H7 (cell line): ENCODE data around the gene TSR3. TPM values are rescaled to one million over a fixed set of nuclear protein-coding genes. Genes with fewer than 3 reads are reported as not detected.

Experiments
- DNase-seq: peaks from one replicate; pipeline ENCODE4 v3.0.0; 2012
- H3K27me3 ChIP-seq: 2 replicates; pipeline ENCODE4 v1.6.0; 2011; ENCODE audit warnings: mild to moderate bottlenecking, low read length; ENCODE audit not compliant: control insufficient read depth, insufficient read depth
- H3K36me3 ChIP-seq: replicated peaks from 2 replicates; pipeline ENCODE4 v1.5.1; 2011; ENCODE audit warnings: low read length; ENCODE audit not compliant: control insufficient read depth, insufficient read depth
- H3K4me3 ChIP-seq: 2 replicates; pipeline ENCODE4 v1.5.1; 2011; ENCODE audit warnings: low read depth, mild to moderate bottlenecking, control low read depth, low read length, moderate library complexity; ENCODE audit not compliant: insufficient read depth
- total RNA-seq: library from RNA; depleted of rRNA; stranded (reverse); fragments of >200 nt; shearing (Covaris generic); gene quantifications from 2 replicates; pipeline ENCODE4 v1.2.3, GENCODE V29; 2014

The TSR3 gene
- total RNA-seq, 1 experiment from 2014 or later: 99.4 TPM

DNA sequence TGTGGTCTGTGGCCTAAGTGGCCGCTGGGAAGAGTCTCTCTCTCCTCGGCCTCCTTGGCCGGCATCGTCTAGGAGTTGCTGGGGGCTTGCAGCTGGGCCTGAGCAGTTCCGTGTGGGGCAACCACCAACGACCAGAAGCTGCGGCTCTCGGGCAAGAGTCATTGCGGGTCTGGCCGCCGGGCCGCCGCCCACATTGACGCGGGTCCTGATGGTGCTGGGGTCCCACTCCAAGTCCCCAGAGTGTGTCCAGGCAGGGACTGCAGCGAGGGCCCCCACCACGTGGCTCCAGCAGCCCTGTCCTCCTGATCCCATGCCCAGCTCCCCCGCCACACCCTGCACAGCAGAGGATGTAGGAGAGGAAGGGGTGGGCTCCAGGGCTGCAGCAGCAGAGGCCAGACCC is 31.9 kb upstream of the TSR3 start:
- no peaks in the 10 kb centered on the region; the same call in 1 of the 2 replicates for H3K36me3 ChIP-seq
- DNase-seq: no peak
- no peaks in the 10 kb centered on the region for H3K27me3 ChIP-seq
- no peak overlapping the region for H3K4me3 ChIP-seq

DNA sequence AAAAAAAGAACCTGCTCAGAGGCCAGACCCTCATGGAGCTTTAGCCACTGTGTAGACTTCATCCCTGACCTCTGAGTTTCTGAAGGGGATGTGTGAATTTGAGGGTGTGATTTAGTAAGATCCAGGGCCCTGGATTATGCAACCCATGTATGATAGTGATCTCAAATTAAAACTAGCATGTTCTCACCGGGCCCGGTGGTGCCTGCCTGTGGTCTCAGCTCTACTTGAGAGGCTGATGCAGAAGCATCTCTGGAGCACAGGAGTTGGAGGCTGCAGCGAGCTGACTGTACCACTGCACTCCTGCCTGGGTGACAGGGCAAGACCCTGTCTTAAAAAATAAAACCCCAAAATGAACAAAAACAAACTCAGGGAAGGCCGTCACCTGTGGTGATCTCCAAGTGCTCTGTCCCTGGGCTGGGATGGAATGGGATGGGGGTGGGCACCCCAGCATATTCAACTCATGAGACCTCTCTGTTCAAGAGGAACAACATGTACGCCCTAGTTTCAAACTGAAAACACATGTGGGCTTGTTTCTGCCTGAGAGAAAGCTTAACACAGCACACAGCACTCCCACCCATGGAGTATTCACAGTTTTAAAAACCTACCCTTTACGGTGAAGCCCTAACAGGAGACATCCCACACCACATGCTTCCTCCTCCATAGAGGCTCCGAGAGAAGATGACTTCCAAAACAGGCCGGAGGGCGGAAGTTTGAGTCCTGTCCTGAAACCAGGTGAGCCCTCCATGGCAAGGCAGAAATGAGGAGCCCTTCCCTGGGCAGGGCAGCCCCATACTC is 30.1 kb upstream of the TSR3 start:
- Histone ChIP-seq H3K4me3 (no peak overlapping the region), H3K36me3 (no peaks in the 10 kb centered on the region; the same call in 1 of the 2 replicates), H3K27me3 (no peaks in the 10 kb centered on the region)
- no peak for DNase-seq

DNA sequence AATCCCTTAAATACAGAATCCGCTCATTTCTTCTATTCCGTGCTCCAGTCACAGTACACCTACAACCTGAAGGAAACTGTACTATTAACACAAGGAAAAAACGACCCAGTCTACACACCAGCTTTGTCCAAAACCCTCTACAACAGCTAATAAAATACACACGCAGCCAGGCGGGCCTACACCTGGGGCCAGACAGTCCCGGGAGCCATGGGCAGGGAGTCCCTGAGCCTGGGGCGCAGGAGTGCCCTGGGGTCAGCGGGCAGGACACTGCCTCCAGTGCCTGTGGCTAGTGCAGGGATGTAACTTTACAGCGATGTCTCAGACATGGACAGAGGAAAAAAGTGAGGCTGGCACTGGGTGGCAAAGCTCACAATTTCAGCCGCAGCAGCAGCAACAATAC is 28.5 kb upstream of the TSR3 start:
- Histone ChIP-seq H3K27me3 (no peaks in the 10 kb centered on the region), H3K36me3 (no peaks in the 10 kb centered on the region; the same call in 1 of the 2 replicates), H3K4me3 (peak overlapping the region; percentile 59; the same call in 1 of the 2 replicates)
- no peak for DNase-seq

DNA sequence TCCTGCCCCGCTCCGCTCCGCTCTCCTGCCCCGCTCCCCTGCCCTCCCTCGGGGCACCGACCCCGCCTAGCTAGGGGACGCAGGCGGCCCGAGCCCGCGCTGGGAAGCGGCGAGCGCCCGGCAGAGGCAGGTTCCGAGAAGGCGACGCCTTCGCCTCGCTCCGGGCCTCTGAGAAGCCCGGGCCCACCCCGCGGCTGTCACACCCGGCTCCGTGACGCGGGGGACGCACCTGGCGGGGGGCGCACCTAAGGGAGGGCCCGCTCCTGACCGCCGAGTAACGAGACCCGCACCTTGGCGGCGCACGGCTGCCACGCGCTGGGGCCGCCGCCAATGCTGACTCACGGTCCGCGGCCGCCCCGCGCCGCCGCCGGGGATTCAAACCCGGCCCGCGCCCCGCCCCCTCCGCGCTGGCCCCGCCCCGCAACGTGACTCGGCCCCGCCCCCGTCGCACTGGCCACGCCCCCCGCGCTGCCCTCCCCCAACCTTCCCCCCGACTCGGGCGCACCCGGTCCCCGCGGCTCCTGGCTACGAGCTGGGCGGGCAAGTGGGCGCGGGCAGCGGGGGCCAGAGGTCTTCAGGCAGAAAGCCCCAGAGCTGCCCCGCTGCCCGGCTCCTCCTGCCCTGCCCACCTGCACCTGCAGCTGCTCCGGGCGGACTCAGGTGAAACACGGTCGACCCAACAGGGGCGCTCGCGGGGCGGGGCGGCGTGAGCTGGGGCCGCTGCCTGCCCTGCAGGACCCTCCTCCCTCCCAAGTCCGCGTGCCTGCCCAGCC is 27.8 kb upstream of the TSR3 start:
- H3K36me3 ChIP-seq: no peaks in the 10 kb centered on the region; the same call in none of the 2 replicates
- DNase-seq: peak; percentile 99
- peak overlapping the region; percentile 84 for H3K4me3 ChIP-seq
- no peaks in the 10 kb centered on the region for H3K27me3 ChIP-seq

DNA sequence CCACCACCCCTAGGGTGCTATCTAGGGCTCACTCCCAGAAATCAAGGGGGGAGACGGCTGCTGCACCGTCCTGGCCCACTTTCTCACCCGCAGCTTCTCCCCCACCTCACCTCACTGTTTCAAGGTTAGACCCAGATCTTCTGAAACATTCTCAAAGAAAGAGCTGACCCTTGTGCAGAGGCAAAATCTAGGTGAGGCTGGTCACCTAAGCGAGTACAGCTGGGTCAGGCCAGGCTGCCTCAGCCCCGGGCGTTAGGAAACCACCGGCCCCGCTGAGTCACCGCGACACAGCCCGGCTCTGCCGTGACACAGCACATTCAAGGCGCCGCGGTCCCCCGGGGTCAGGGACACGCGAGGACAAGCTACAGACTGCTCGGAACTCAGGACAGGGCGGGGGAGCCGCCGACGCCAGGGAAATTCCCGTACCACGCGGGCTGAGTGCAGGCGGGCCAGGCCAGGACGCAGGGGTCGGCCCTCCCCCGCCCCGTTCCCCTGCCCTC is 27.2 kb upstream of the TSR3 start:
- Histone ChIP-seq H3K4me3 (peak overlapping the region; percentile 84), H3K27me3 (no peaks in the 10 kb centered on the region), H3K36me3 (no peaks in the 10 kb centered on the region; the same call in none of the 2 replicates)
- no peak for DNase-seq

DNA sequence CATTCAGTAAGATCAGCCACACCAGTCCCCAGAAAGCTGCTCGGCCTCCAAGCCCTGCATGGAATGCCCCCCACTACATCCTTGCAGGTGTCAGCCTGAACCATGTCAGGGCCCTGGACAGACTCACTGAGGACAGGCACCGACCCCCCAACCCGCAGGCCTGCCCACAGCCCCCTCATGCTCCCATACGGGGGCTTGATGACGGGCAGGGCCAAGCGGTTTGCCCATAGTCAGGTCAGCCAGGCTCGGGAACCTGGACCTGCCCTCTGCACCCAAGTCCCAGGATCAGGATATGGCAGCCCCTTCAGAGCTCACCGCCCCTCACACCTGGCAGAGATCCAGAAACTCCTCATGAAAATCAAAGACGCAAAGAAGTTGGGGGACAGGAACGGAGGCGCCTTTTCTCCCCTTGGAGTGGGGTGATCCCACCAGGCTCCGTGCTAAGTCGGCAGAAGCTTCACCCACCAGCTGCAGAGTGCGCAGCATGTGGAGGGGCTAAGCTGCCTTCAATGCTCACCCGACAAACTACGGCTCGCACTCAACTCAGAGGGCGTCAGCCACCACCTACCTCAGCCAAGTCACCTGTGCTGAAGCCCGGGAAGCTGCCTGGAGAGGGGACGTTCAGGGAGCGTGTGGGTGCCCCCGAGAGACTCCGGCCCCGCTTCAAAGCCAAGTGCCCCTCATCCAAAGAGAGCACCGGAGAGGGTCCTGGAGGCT is 26.6 kb upstream of the TSR3 start:
- DNase-seq: no peak
- H3K4me3 ChIP-seq: peak overlapping the region; percentile 84
- H3K36me3 ChIP-seq: no peaks in the 10 kb centered on the region; the same call in none of the 2 replicates
- H3K27me3 ChIP-seq: no peaks in the 10 kb centered on the region

DNA sequence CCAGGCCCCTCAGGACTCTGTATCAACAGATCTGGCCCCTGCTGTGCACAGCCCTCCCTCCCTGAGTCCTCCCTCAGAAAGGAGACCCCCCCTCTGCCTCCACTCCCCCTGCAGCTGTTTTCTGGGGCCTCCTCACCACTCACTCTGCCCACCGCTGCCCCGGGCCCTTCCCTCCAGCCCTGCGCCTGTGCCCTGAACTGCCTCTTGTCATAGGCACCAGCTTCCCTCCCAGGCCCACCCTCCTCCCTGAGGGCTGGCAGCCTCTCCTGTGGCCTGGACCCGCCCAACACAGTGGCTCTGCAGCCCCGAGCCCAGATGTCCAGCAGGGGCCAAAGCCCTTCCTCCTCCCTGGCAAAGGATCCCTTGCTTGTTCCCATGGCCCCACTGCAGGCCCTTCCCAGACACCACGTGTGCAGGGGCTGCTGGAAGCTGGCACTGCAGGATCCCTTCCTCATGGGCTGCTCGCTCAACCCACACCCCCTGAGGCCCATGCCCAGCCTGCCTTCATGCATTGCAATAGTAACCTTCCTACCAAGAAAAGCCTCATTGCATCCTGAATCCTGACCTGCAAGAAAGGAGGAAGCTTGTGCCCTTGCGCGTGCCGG is 25.8 kb upstream of the TSR3 start:
- no peaks in the 10 kb centered on the region for H3K27me3 ChIP-seq
- H3K36me3 ChIP-seq: no peaks in the 10 kb centered on the region; the same call in none of the 2 replicates
- no peak overlapping the region for H3K4me3 ChIP-seq
- no peak for DNase-seq

DNA sequence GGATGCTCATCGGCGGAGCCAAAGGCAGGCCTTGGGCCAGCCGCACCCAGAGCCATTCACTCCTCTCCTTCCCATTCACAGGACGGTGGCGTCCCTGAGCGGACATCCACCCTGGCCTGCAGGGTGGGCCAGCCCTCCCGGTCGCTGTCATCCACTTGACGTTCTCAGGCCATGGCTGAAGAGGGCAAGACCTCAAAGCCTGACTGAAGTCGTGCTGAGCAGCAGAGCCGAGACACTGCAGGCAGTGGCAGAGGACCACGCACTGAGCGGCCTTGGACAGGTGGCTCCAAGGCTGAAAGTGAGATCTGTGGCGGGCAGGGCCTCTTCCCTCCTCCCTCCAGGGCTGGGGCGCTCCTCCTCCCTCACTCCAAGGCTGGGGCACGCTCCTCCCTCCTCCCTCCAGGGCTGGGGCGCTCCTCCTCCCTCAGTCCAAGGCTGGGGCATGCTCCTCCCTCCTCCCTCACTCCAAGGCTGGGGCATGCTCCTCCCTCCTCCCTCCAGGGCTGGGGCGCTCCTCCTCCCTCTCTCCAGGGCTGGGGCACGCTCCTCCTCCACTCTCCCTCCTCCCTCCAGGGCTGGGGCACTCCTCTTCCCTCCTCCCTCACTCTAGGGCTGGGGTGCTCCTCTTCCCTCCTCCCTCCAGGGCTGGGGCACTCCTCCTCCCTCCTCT is 24.2 kb upstream of the TSR3 start:
- H3K36me3 ChIP-seq: no peaks in the 10 kb centered on the region; the same call in none of the 2 replicates
- no peak overlapping the region for H3K4me3 ChIP-seq
- no peaks in the 10 kb centered on the region for H3K27me3 ChIP-seq
- DNase-seq: no peak

DNA sequence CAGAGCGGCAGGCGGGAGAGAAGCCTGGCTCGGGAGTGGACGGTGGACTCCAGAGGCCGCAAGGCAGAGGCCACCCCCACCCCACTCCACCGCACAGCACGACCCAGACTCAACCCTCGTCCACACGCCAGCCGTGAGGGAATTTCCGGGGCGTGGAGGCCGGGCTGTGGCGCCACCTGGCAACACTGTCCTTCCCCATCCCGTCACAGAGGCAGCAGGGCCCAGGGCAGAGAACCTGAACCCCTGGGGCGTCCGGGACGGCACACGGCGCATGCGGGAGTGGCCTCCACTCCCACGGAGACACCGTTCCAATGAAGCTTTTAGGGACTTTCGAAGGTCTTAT is 23.6 kb upstream of the TSR3 start:
- H3K4me3 ChIP-seq: no peak overlapping the region
- no peaks in the 10 kb centered on the region for H3K27me3 ChIP-seq
- no peak for DNase-seq
- no peaks in the 10 kb centered on the region; the same call in none of the 2 replicates for H3K36me3 ChIP-seq

DNA sequence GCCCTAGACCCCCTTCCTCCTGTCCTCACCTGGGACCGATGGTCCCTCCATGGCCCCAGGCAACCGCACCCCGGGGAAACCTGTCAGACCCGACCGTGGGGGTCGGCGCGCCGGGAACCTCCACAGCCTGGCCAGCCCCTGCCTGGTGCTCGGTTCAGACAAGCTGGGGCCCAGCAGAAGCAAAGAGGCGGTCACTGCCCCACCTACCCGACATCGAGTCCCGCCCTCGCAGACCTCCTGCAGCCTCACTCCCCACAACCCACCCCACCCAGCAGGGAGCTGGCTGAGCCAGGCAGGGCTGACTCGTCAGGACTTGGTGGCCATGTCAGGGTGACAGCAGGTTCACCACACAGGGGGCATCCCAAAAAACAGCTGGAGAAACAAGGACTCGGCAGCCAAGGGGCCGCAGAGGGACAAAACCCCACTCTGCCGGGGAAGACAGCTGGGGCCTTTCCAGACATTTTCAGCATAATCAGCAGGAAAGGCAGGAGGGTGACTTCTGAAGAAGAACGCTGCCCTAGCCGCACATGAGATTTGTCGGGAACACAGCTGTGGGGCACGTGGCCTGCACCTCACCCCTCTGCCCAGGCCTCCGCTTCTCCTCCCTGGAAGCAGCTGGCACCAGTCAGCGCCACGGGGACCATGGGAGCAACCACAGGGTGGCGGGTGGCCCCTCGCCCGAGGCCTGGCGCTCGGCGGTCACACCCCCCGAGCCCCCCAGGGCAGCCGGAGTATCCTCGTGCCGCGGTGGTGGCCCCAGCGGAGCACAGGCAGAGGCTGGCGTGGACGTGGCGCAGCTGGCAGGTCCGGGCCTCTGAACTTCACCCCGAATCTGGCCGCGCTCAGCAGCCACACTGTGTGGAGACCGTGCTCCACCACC is 23.0 kb upstream of the TSR3 start:
- no peak for DNase-seq
- Histone ChIP-seq H3K36me3 (peaks cover 2% of the 10 kb centered on the region), H3K27me3 (no peaks in the 10 kb centered on the region), H3K4me3 (no peak overlapping the region)

DNA sequence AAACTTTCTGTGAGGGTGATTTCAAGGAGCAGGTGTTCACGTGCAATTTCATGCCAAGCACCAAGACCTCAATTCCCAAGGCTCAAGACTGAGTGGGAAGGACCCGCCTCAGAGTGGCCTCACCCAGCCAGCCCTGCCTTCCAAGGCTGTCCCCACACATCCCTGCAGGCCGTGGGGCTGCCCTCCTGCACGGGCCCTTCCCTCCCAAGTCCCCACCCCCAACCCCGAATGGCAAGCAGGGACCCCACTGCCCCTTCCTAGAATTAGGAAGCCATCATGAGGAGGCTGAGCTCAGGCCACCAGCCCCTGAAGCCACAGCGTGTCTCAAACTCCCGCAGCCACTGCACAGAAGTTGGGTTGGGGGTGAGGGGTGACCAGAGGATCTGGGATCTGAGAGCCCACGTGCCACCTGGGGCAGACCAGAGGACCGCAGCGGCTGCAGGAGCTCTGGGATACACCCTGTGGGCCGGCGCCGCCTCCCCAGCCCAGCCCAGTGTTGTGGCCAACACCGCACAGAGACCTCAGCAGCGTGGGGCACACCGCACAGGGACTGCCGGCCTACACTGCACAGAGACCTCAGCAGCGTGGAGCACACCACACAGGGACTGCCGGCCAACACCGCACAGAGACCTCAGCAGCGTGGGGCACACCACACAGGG is 20.7 kb upstream of the TSR3 start:
- DNase-seq: no peak
- Histone ChIP-seq H3K36me3 (peaks cover 2% of the 10 kb centered on the region), H3K4me3 (no peak overlapping the region), H3K27me3 (no peaks in the 10 kb centered on the region)

DNA sequence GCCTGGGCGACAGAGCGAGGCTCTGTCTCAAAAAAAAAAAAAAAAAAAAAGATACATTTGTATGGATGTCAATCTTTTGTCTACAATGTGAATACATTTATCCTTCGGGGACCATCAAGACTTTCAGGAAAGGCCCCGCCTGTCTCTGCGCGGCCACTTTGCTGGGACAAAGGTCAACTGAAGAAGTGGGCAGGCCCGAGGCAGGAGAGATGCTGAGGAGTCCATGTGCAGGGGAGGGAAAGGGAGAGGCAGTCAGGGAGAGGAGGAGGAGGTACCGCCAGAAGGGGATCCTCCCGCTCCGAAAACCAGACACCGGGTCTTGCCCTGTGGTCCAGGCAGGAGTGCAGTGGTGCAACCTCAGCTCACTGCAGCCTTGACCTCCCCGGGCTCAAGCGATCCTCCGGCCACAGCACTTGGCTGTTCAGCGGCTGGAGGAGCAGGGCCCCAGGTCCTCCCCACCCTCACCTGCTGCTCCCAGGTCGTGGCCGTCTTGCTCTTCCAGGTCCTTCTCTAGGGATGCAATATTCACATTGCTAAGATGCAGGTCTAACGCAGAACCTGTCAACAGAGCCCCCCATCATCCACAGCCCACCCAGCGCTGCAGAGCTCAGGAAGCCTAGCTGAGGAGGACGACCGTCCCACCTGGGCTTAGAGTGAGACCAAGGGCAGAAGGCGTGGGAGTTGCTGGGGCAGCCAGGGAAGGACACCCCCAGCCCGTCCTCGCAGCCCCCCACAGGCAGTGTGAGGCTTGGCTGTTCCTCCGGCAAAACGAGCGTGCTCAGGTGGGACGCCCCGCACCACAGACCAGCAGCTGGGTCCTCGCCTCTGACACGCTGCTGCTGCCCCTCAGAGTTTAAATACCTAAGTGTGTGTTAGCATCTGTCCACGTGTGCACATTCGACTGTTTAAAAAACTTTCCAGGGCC is 19.6 kb upstream of the TSR3 start:
- no peaks in the 10 kb centered on the region for H3K27me3 ChIP-seq
- peaks cover 2% of the 10 kb centered on the region for H3K36me3 ChIP-seq
- H3K4me3 ChIP-seq: no peak overlapping the region
- DNase-seq: no peak
